GM12801 (cell line): Measurements from ENCODE around the gene CFAP141.

ENCODE experiments used
- TF ChIP-seq, protein P1 (sequence below): IDR thresholded peaks from one replicate; pipeline ENCODE4 v1.5.1; 2011; ENCODE audit warnings: control low read depth; ENCODE audit not compliant: insufficient read length; ENCODE audit errors: extremely low read depth

Gene CFAP141

DNA sequence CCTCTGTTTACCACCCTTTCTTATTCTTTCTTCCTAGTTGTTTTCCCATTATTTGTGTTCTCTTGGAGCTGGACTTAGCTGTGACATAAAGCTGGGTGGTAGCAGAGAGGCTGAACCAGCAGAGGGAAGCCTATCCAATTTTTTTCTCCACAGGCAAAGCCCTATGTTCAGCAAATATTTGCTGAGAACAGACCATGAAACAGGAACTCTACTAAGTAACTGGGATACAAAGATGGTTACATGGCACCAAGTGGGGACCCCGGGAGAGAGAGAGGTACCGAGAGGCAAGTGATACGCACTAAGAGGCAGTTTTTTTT, 6.6 kb downstream of the CFAP141 start:
- TF ChIP-seq, protein P1, sequence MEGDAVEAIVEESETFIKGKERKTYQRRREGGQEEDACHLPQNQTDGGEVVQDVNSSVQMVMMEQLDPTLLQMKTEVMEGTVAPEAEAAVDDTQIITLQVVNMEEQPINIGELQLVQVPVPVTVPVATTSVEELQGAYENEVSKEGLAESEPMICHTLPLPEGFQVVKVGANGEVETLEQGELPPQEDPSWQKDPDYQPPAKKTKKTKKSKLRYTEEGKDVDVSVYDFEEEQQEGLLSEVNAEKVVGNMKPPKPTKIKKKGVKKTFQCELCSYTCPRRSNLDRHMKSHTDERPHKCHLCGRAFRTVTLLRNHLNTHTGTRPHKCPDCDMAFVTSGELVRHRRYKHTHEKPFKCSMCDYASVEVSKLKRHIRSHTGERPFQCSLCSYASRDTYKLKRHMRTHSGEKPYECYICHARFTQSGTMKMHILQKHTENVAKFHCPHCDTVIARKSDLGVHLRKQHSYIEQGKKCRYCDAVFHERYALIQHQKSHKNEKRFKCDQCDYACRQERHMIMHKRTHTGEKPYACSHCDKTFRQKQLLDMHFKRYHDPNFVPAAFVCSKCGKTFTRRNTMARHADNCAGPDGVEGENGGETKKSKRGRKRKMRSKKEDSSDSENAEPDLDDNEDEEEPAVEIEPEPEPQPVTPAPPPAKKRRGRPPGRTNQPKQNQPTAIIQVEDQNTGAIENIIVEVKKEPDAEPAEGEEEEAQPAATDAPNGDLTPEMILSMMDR, result no peak

DNA sequence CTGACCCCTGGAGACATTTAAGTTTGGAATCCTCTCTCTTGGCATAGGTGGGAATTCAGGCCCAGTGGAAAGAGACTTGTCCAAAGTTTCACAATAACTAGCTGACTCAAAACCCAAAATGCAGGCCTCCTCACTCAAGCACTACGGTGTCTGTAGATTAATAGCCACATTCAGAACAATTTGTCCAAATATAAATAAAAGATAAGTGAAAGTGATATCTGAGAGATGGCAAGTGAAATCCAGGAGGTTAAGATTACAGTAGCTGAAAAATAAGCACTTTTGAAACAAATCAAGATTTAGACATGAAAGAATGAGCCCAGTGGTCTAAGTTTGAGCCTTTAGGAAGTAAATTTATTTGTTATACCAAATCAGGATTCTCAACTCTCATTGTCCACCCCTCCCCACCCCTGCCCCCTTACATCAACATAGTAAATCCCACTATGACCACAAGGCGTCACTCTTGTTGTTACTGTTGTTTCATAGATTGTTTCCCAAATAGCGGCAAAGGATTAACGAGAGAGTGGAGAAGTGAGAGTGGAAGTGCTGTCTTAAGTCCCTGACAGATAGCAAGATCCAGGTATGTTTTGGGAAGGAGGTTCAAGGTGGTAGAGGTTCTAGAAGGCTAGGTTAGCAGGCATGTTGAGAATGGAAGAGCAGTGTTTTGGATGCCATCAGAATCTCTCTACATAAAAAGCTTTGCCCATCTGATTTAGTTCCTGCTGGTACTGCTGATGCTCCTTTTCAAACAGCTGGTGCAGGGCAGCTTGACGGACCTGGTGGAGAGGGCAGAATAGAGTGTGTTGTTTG, 7.2 kb downstream of the CFAP141 start:
- TF ChIP-seq, protein P1, result no peak

DNA sequence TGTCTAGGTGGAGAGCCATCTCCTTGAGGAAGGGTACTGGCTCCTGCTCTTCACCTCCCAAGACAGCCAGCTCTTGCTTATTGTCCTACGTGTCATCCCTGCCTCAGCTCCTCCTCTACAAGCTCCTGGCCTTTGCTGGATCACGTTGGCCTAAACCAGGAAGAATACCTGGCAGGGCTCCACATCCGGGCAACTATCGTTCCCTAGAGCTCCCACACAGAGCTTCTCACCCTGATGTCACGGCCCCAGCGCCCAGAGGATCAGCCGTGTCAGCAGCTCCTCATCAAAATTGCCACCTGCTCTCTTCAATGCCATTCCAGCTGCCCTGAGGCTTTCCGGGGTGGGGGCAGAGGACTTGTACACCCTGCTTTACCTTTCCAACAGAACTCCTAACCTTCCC, 12.3 kb downstream of the CFAP141 start:
- TF ChIP-seq, protein P1, result no peak

DNA sequence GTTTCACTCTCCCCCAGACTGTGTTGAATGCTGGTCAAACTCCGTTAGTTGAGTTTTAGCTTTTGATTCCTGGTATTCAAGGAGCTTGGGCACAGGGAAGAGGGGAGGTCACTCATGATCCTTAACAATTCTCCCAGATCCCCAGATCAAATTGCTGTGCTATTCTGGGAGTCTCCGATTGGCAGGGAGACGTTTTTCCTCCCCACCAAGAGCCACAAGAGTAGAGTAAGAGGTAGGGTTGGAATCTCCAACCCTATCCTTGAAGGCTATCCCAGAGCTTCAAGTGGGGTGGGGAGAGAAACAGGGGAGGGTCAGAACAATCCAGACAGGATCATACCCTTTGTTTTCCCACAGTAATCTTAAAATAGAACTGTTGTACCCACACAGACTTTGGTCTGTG, 13.7 kb downstream of the CFAP141 start:
- TF ChIP-seq, protein P1, result no peak

DNA sequence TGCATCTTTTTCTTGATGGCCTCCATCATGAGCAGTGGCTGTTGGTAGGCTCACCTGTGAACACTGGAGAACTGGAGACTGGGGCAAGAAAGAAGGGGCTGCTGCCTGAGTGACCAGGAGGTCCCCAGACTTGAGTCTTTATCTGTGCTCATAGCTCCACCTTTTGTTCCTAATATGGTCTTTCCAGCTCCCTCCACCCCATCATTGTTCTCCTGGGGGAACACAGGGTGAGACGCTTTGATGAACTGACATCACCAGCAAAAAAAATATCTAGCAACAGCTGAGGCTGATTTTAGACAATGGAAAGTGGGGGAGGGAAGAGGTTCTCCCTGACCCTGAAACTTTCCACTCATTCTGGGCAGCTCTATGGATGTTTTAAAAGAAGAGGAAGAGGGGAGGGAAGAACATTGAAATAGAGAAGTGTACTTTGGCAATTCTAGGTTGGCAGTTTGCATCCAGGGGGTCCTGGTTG, 14.1 kb downstream of the CFAP141 start, which contains the start of gene TPM3:
TSS of gene TPM3 (minus strand) at position 111 of the 472 bp plus-strand sequence. CDS start at position 29, 82 bp downstream.
- TF ChIP-seq, protein P1, result no peak

DNA sequence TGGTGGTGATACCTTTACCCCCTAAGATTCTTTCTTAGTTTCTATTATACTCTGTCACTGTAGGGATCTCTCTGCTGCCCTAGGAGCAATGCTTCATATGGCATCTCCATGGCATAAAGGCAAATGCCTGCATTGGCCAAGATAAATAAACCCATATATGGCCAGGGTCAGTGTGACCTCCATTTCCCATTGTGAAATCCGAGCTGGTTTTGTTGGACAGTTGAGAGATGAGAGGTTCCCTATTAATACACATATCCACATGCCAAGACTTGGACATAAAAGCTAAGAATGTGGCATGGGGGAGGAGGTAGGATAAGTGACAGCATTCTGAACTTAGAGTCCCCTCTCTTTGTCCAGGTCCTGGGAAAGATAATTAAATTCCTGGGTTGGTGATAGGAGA, 15.6 kb downstream of the CFAP141 start:
- TF ChIP-seq, protein P1, result no peak

DNA sequence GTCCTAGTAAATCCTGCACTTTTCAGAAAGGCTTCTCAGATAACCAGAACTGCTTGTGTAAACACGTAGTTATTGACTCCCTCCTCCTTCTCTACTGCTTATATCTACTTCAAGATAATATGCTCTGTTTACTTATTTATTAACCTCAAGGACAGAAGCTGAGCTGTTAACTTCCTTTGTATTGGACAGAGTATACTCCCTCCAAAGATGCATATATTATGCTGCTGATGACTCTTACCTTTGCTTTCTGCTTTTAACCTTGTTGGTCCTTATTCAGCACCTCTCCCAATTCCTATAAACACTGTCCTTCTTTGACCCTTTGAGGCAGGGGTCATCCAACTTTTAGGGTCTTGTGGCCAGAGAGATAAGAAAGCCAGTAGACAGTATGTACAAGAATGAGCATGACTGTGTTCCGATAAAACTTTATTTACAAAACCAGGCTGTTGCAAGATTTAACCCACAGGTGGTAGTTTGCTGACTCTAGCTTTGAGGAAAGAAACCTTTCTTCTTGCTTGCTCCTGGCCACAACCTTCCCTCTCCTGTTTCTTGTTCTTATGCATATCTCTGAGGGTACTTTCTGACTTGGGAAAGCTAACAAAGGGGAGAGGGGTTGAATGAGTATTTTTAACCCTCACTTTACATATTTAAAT, 19.2 kb downstream of the CFAP141 start:
- TF ChIP-seq, protein P1, result no peak
